Measurements from ENCODE around the gene CERK. TPM values are rescaled to one million over a fixed set of nuclear protein-coding genes. Genes with fewer than 3 reads are reported as not detected.

The CERK gene
- total and polyA plus RNA-seq, 2 of the 8 experiments (the other 6 are each of a cell fraction or from before 2014, with no cell fraction given), result 26.6 to 59.0 TPM

DNA sequence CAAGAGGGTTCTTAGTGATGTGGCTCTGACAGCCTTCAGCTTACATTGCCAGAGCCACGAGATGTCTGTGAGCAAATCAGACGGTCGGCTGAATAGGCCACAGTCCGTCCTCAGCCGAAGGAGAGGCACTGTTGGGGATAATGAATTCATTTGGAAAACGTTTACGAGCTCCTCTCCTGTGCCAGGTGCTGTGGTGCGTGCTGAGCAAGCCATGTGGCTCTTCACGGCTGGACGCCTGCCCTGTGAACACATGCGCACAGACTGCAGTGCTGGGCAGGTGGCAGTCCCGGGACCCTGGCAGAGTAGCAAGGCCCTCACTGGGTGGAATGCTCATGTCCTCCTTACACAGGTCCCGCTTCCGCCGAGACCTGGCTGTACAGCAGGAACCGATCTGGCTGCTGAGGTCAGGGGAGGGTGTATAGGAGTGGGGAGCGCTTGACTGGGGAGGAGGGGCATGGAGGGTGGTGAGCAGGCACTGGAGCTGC is 31.2 kb upstream of the CERK start:
- Histone ChIP-seq H3K4me1 (replicated peaks in 1 of 4; ENCODE audit: control insufficient read depth in 3 of 4, insufficient read depth in 4 of 4, low read length in 3 of 4) (peaks cover 0 to 7% (median 2%) of the 10 kb centered on the region in 4 experiments; a peak in 5 of 7 replicates), H3K56ac (replicated peaks; ENCODE audit: insufficient read length, low read depth, low read length) (no peak overlapping the region), H3K4me2 (ENCODE audit: insufficient read depth in 1 of 2, low read depth in 2 of 2, low read length in 2 of 2) (no peak overlapping the region), H3K9ac (replicated peaks in 1 of 4; ENCODE audit: extremely low read depth in 1 of 4, low read depth in 3 of 4, low read length in 3 of 4) (no peak overlapping the region), H3K4me3 (ENCODE audit: extremely low read depth in 1 of 4, insufficient read depth in 2 of 4, low read depth in 3 of 4, low read length in 4 of 4) (no peak overlapping the region), H2BK15ac (ENCODE audit: low read length) (no peak overlapping the region), H4K20me1 (replicated peaks in 1 of 2; ENCODE audit: control insufficient read depth in 1 of 2, insufficient read depth in 2 of 2, low read length in 2 of 2) (peaks cover 9 to 11% of the 10 kb centered on the region in 2 experiments), H3K27me3 (replicated peaks in 1 of 4; ENCODE audit: control insufficient read depth in 3 of 4, extremely low read depth in 1 of 4, insufficient read depth in 3 of 4, low read length in 3 of 4) (no peaks in the 10 kb centered on the region), H3K18ac (ENCODE audit: extremely low read depth, low read length) (no peak overlapping the region), H2AFZ (ENCODE audit: low read length) (no peak overlapping the region), H3K27ac (ENCODE audit: low read depth, low read length) (no peak overlapping the region; the same call in 1 of the 2 replicates), H2BK5ac (ENCODE audit: low read depth, low read length) (no peak overlapping the region), H3K14ac (ENCODE audit: insufficient read length) (no peak overlapping the region), H3K79me1 (ENCODE audit: low read depth, low read length) (peaks cover 19% of the 10 kb centered on the region), H2BK20ac (ENCODE audit: low read length) (no peak overlapping the region), H2AK5ac (ENCODE audit: low read depth, low read length) (no peak overlapping the region), H3K9me3 (ENCODE audit: insufficient read depth in 2 of 2, low read depth in 1 of 2, low read length in 1 of 2) (no peaks in the 10 kb centered on the region), H3K79me2 (ENCODE audit: control insufficient read depth in 1 of 2, insufficient read depth in 2 of 2, low read length in 2 of 2) (peaks cover 7 to 63% of the 10 kb centered on the region in 2 experiments), H4K91ac (replicated peaks; ENCODE audit: insufficient read length, low read length) (no peak overlapping the region), H3K23me2 (ENCODE audit: low read depth, low read length) (no peaks in the 10 kb centered on the region), H3K23ac (ENCODE audit: insufficient read length) (no peak overlapping the region), H3K4ac (replicated peaks; ENCODE audit: insufficient read length, low read depth, low read length) (no peak overlapping the region), H4K5ac (ENCODE audit: insufficient read length, low read depth, low read length) (no peak overlapping the region), H4K8ac (ENCODE audit: extremely low read depth, insufficient read depth, low read length) (no peak overlapping the region), H3K36me3 (ENCODE audit: control insufficient read depth in 2 of 4, insufficient read depth in 4 of 4, low read length in 3 of 4) (no peaks in the 10 kb centered on the region), H2BK12ac (ENCODE audit: low read depth, low read length) (no peak overlapping the region), H2BK120ac (replicated peaks; ENCODE audit: low read depth, low read length) (no peak overlapping the region)
- ChIA-PET CTCF (ENCODE audit: partially characterized antibody) (interaction anchor here (0.8 to 1.5 kb wide), 4 partner anchors 10 to 34 kb away, joined by 3 to 5 read pairs (median 3); no protein-coding TSS in a partner anchor), POLR2A (ENCODE audit: partially characterized antibody) (interaction anchor here (1.2 to 6.0 kb wide), 2 partner anchors 7 to 41 kb away, joined by 3 to 41 read pairs; partner anchors contain the start of gene TBC1D22A)
- FAIRE-seq (no peak), DNase-seq (ENCODE audit: low read depth in 1 of 2, low spot score in 2 of 2) (no peak)
- 93% methylated on average over 17 of the region's 17 CpGs; no CpG with 5 or more reads in 1 of the 2 experiments for WGBS, 2 experiments (ENCODE audit: extremely low coverage in 1 of 2, insufficient coverage in 1 of 2, insufficient read length in 1 of 2, insufficient replicate concordance in 2 of 2, low coverage in 1 of 2, low lambda C conversion rate in 2 of 2, missing lambda C conversion rate in 1 of 2)
- TF ChIP-seq SAP30 (IDR thresholded peaks at IDR 0.05; ENCODE audit: insufficient read depth, insufficient replicate concordance, low read length) (no peak), SRF (IDR thresholded peaks at IDR 0.05; ENCODE audit: low read depth, low read length) (no peak), BACH1 (IDR thresholded peaks at IDR 0.05; ENCODE audit: low read length) (no peak)

All from H1 (cell line).